Ramos (cell line): ENCODE data around the gene PDYN.

Source experiments
- in situ Hi-C: fragments of 300-500 bp; cut with MboI; formaldehyde crosslinking; loops from one replicate; pipeline ENCODE4 v1.14.3; 2022; ENCODE audit warnings: low sequenced_read_pairs; ENCODE audit not compliant: unreplicated experiment

The PDYN gene

GRCh38 chr20:1937316-1937976 is 56.4 kb downstream of the PDYN start:
- in situ Hi-C loops: no loop called here

GRCh38 chr20:1935696-1936366 is 58.0 kb downstream of the PDYN start:
- in situ Hi-C loops: no loop called here

- in situ Hi-C loops: no loop called here
Measured at GRCh38 chr20:1934721-1935573, 58.9 kb downstream of the PDYN start.

- in situ Hi-C loops: no loop called here
Measured at GRCh38 chr20:1934156-1934555, 59.7 kb downstream of the PDYN start.

- in situ Hi-C loops: no loop called here
Measured at GRCh38 chr20:1933465-1933870, 60.4 kb downstream of the PDYN start.

- in situ Hi-C loops: no loop called here
Measured at GRCh38 chr20:1932971-1933370, 60.9 kb downstream of the PDYN start.

- in situ Hi-C loops: no loop called here
Measured at GRCh38 chr20:1931830-1932229, 62.0 kb downstream of the PDYN start.

GRCh38 chr20:1930165-1930564 is 63.7 kb downstream of the PDYN start:
- in situ Hi-C loops: no loop called here

GRCh38 chr20:1929460-1929859 is 64.4 kb downstream of the PDYN start:
- in situ Hi-C loops: no loop called here

GRCh38 chr20:1928782-1929181 is 65.1 kb downstream of the PDYN start:
- in situ Hi-C loops: no loop called here
